Fibroblast of skin of right quadriceps (primary cell): ENCODE results near the gene KRTAP10-9.
"Not testable (repeated sequence)": the region's sequence is repeated elsewhere in the genome, so short reads cannot be mapped to it uniquely, and the experiment has no call there.

ENCODE experiments used
- DNase-seq: peaks from one replicate; pipeline ENCODE4 v3.0.0-alpha.2; 2013

The KRTAP10-9 gene

DNA sequence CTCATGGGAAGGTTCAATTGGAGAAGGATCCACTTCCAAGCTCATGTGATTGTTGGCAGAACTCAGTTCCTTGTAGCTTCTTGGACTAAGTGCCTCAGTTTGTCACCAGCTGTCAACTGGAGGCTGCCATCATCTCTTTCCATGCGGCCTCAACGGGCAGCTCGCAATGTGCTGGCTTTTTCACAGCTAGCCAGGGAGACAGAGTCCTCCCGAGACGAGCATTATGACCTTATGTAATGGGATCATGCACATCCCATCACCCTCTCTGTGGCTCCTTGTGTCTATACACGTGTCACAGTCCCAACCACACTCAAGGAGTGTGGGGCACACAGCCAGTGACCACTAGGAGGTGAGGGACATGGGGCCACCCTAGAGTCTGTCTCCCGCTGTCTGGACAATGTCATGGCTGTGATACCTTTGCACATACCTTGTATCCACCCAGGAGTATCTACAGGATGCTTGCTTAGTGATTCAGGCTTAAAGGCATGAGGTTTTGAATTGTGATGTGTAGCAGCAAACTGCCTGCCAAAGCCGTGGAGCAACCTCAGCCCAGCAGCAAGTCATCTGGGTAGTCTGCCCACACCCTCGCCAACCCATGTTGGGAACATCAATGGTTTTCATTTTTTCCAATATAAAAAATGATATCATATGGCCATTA is 30.7 kb upstream of the KRTAP10-9 start:
- DNase-seq: no peak

- DNase-seq: no peak
Measured at GRCh38 chr21:44598061-44598460, 28.8 kb upstream of the KRTAP10-9 start.

DNA sequence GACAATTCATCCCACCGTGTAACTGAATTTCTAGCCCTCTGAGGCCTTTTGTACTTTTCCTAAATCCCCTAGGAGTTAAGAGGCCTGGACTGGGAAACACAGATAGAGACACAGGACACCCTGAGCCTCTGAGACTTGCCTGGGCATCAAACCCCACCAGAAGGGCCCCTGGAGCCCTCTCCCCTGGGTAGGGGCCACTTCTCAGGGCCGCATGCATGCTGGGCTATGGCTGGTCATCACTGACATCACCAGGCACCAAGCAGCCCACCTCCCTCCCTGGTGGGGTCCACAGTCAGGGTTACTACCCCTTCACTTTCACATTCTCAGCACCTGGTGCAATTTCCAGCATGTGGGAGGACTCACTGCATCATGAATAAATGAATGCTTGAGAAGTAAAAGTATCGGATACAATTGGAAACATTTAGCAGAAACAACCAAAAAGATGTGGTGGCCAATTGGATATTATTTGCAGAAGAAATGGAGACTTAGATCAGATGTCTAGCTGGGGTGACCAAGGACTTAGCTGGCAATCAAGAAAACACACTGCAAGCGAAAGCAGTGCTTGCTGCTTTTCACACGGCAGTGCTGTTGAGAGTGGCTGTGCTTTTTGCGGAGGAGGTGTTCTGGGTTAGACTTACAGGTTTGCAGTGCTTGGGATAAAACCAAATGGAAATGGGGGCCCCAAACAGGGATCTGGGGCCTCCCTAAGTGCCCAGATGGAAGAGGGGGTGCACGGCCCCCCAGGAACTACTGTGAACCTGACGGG is 27.4 kb upstream of the KRTAP10-9 start:
- no peak for DNase-seq

DNA sequence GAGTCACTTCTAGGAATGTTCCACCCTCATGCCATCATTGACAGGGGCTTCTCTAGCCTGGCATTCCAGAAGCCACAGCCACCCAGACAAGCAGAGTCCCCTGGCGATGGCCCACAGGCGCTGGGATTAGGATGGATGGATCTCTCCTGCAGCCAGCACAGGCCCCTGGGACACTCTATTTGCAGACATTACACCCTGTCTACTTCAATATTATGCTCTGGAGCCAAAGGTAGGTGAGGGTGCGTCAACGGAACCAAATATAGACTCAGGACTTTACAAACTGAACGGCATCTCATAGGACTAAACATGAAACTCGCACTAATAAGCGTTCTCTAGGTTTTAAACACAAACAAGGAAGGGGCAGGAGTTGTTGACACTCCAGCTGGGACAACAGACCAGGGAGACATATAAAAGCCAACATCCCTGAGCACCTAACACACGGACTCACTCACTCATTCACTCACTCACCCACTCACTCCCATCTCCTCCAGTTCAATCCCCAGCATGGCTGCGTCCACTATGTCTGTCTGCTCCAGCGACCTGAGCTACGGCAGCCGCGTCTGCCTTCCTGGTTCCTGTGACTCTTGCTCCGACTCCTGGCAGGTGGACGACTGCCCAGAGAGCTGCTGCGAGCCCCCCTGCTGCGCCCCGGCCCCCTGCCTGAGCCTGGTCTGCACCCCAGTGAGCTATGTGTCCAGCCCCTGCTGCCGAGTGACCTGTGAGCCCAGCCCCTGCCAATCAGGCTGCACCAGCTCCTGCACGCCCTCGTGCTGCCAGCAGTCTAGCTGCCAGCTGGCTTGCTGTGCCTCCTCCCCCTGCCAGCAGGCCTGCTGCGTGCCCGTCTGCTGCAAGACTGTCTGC is 26.5 kb upstream of the KRTAP10-9 start, which contains the start of gene KRTAP10-7:
Gene KRTAP10-7, plus strand, starts transcription at position 480 of the 861 bp plus-strand sequence. Its CDS starts 25 bp downstream, at position 505.
- not testable (repeated sequence) for DNase-seq

GRCh38 chr21:44601091-44601490 is 25.8 kb upstream of the KRTAP10-9 start:
- DNase-seq: not testable (repeated sequence)

GRCh38 chr21:44601596-44602462 is 25.1 kb upstream of the KRTAP10-9 start:
- no peak for DNase-seq

GRCh38 chr21:44602463-44602850 is 24.4 kb upstream of the KRTAP10-9 start:
- DNase-seq: no peak

GRCh38 chr21:44603109-44603875 is 23.6 kb upstream of the KRTAP10-9 start:
- no peak for DNase-seq

GRCh38 chr21:44603911-44604310 is 23.0 kb upstream of the KRTAP10-9 start:
- no peak for DNase-seq

GRCh38 chr21:44606495-44606894 is 20.4 kb upstream of the KRTAP10-9 start:
- no peak for DNase-seq

DNA sequence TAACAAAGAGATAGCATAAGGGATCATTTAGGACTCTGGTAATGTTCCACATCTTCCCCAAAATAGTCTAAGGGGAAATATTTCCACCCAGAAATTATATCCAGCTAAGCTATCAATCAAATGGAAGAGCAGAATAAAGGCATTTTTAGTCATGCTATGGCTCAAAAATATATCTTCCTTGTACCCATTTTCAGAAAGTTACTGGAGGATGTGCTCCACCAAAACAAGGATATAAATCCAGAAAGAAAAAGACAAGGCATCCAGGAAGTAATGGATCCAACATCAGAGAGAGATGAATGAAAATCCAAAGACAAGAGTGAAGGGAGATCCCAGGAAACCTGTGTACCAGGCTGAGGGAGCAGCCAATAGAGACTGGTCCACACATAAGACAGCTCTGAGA is 17.7 kb upstream of the KRTAP10-9 start:
- DNase-seq: no peak

- DNase-seq: not testable (repeated sequence)
Measured at GRCh38 chr21:44610157-44610843, 16.6 kb upstream of the KRTAP10-9 start.

DNA sequence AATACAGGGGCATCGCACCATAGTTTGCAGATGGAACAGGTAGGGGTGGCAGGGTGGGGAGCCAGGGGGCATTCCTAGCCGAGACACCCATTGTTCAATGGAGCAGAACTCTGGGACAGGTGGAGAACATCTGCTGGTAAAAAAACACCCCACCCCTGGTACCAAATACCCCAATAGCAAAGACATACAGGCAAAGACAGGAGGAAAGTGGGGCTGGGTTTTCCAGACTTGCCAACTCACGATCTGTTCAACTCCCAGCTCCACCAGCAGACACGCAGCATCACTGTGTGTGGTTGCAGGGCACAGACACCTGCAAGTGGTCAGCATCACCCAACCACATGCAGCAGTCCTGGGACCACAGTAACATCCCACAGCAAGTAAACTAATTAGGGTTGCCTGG is 15.3 kb upstream of the KRTAP10-9 start:
- DNase-seq: no peak

DNA sequence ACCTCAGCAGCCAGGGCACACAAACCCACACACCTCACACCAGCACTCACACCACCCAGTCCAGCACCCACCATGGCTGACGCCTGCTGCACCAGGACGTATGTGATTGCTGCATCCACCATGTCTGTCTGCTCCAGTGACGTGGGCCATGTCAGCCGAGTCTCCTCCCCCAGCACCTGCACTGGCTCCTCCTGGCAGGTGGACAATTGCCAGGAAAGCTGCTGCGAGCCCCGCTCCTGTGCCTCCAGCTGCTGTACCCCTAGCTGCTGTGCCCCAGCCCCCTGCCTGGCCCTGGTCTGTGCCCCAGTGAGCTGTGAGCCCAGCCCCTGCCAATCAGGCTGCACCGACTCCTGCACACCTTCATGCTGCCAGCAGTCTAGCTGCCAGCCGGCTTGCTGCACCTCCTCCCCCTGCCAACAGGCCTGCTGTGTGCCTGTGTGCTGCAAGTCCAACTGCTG is 14.8 kb upstream of the KRTAP10-9 start, which contains the start of gene KRTAP10-8:
Gene KRTAP10-8, plus strand, starts transcription at position 51 of the 458 bp plus-strand sequence. Its CDS starts 22 bp downstream, at position 73.
- DNase-seq: no peak

GRCh38 chr21:44612669-44613229 is 14.1 kb upstream of the KRTAP10-9 start:
- no peak for DNase-seq

DNA sequence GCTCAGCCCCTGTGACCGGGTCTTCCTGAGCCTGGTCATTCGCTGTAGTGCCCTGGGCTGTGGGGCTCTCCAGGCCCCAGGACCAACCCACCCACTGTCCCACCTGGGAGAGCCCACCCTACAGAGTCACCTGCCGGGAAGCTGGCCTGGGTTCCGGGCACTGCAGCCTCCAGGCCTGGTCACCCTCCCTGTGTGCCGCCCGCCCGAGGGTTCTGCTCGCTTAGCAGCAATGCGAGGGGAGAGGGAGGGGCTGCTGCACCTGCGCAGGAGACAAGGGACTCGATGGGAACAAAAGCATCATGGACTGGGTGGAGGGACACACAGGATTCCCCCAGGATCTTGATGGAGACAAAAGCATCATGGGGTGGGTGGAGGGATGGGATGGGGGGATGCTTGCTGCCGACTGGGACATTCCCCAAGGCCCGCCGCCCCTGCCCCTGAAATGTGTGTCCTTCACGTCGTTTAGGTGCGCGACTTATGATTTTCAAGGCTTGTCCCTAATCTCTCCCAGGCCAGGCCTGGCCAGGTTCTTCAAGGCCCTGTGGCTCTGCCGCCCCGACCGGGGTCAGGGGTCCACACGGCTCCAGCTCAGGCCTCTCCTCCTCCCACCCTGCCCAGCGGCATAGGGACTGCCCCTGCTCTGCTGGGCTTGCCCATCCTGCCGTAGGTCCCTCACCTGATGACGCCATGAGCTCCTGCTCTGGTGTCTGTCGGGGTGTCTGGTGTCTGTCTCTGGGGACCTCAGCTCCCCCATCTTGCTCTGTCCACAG is 13.3 kb upstream of the KRTAP10-9 start:
- DNase-seq: no peak

GRCh38 chr21:44614161-44614631 is 12.7 kb upstream of the KRTAP10-9 start:
- DNase-seq: no peak

GRCh38 chr21:44614961-44615391 is 11.9 kb upstream of the KRTAP10-9 start:
- no peak for DNase-seq

- no peak for DNase-seq
Measured at GRCh38 chr21:44615466-44615865, 11.4 kb upstream of the KRTAP10-9 start.
